Calu3 (cell line): ENCODE results near the gene PPP2R2C. TPM values are rescaled to one million over a fixed set of nuclear protein-coding genes. Genes with fewer than 3 reads are reported as not detected.

ENCODE experiments used
- BruUV-seq: library from RNA; stranded (reverse); fragments of 400-500 nt; replicated peaks from 2 replicates; lab custom pipeline; 2021; lab: Mats Ljungman, UMichigan
- CTCF ChIA-PET: fragments of 300-600 bp; sonication (Branson Sonifier 250); formaldehyde crosslinking; loops from one replicate; lab custom pipeline; 2022; ENCODE audit warnings: antibody characterized with exemption; lab: Charles Lee
- DNase-seq: peaks from one replicate; pipeline ENCODE4 v3.0.0; 2022
- H3K27ac Mint-ChIP-seq: one replicate; pipeline ENCODE4 v1.8.0; 2022; ENCODE audit warnings: mixed read lengths; ENCODE audit not compliant: unreplicated experiment
- H3K27me3 Mint-ChIP-seq: one replicate; pipeline ENCODE4 v1.8.0; 2022; ENCODE audit warnings: mixed read lengths; ENCODE audit not compliant: unreplicated experiment
- H3K36me3 Mint-ChIP-seq: one replicate; pipeline ENCODE4 v1.8.0; 2022; ENCODE audit warnings: mild to moderate bottlenecking, moderate library complexity, mixed read lengths; ENCODE audit not compliant: insufficient read depth, unreplicated experiment
- H3K4me1 Mint-ChIP-seq: one replicate; pipeline ENCODE4 v1.8.0; 2022; ENCODE audit warnings: mild to moderate bottlenecking, low read depth, mixed read lengths; ENCODE audit not compliant: unreplicated experiment
- H3K4me3 Mint-ChIP-seq: one replicate; pipeline ENCODE4 v1.8.0; 2022; ENCODE audit warnings: mild to moderate bottlenecking, low read depth, moderate library complexity, mixed read lengths; ENCODE audit not compliant: unreplicated experiment
- H3K9me3 Mint-ChIP-seq: one replicate; pipeline ENCODE4 v1.8.0; 2022; ENCODE audit warnings: low read depth, mixed read lengths; ENCODE audit not compliant: unreplicated experiment
- CTCF ChIP-seq: fragments of 200-600 bp; IDR thresholded peaks from one replicate; pipeline ENCODE4 v1.8.0; 2022; ENCODE audit warnings: antibody characterized with exemption; ENCODE audit not compliant: unreplicated experiment
- intact Hi-C: fragments of 100-400 bp; cut with micrococcal nuclease; formaldehyde crosslinking; loops from one replicate; pipeline ENCODE4 v1.10.0; 2022; ENCODE audit not compliant: unreplicated experiment
- total RNA-seq: library from RNA; stranded (reverse); gene quantifications from 2 replicates; pipeline ENCODE4 v1.2.3, GENCODE V29; 2022

PPP2R2C gene
- total RNA-seq, 1 experiment from 2014 or later: 9.4 TPM

- H3K27me3 Mint-ChIP-seq: no peaks in the 10 kb centered on the region
- no peak overlapping the region for H3K27ac Mint-ChIP-seq
- CTCF ChIA-PET: no interaction called here
- DNase-seq: no peak
- no peak for TF ChIP-seq CTCF
- no peaks in the 10 kb centered on the region for H3K9me3 Mint-ChIP-seq
- H3K4me1 Mint-ChIP-seq: no peaks in the 10 kb centered on the region
- peaks cover 5% of the 10 kb centered on the region for H3K36me3 Mint-ChIP-seq
- intact Hi-C loops: no loop called here
- no peak overlapping the region for H3K4me3 Mint-ChIP-seq
- no TSS peak for BruUV-seq
These were observed 185.2 kb downstream of the PPP2R2C start for GRCh38 chr4:6287017-6287788.

GRCh38 chr4:6283282-6283681 lies 189.1 kb downstream of the PPP2R2C start:
- DNase-seq: no peak
- H3K36me3 Mint-ChIP-seq: no peaks in the 10 kb centered on the region
- BruUV-seq: no TSS peak
- intact Hi-C loops: no loop called here
- H3K4me1 Mint-ChIP-seq: no peaks in the 10 kb centered on the region
- H3K4me3 Mint-ChIP-seq: no peak overlapping the region
- TF ChIP-seq CTCF: no peak
- no peaks in the 10 kb centered on the region for H3K9me3 Mint-ChIP-seq
- no peaks in the 10 kb centered on the region for H3K27me3 Mint-ChIP-seq
- no peak overlapping the region for H3K27ac Mint-ChIP-seq
- CTCF ChIA-PET: no interaction called here

GRCh38 chr4:6282314-6282771 lies 190.1 kb downstream of the PPP2R2C start:
- no TSS peak for BruUV-seq
- TF ChIP-seq CTCF: no peak
- no peaks in the 10 kb centered on the region for H3K27me3 Mint-ChIP-seq
- CTCF ChIA-PET: no interaction called here
- H3K9me3 Mint-ChIP-seq: no peaks in the 10 kb centered on the region
- H3K4me1 Mint-ChIP-seq: no peaks in the 10 kb centered on the region
- no peaks in the 10 kb centered on the region for H3K36me3 Mint-ChIP-seq
- intact Hi-C loops: no loop called here
- no peak for DNase-seq
- no peak overlapping the region for H3K27ac Mint-ChIP-seq
- no peak overlapping the region for H3K4me3 Mint-ChIP-seq

- Mint-ChIP-seq H3K36me3 (no peaks in the 10 kb centered on the region), H3K27ac (no peak overlapping the region), H3K4me3 (no peak overlapping the region), H3K27me3 (no peaks in the 10 kb centered on the region), H3K4me1 (no peaks in the 10 kb centered on the region), H3K9me3 (no peaks in the 10 kb centered on the region)
- CTCF ChIA-PET: no interaction called here
- BruUV-seq: no TSS peak
- intact Hi-C loops: no loop called here
- TF ChIP-seq CTCF: no peak
- no peak for DNase-seq
These were observed 190.7 kb downstream of the PPP2R2C start for GRCh38 chr4:6281436-6282313.
